Body of pancreas (tissue), 4 donors: Measurements from ENCODE around the gene SLC35F3.

Experiments used
- POLR2A ChIP-seq, 3 donors: fragments of 450-650 bp; IDR thresholded peaks; one replicate each; pipeline ENCODE4 v1.6.1; 2016; ENCODE audit warnings: antibody characterized with exemption in 3 of 3, mild to moderate bottlenecking in 2 of 3
- TF ChIP-seq, protein P1 (sequence below), 7 experiments: fragments of 450-650 bp in 4 of 7; fragments of 200-600 bp in 3 of 7; sonication (generic) in 3 of 7; IDR thresholded peaks; one replicate each; pipeline ENCODE4 v1.5.1; 2016 to 2019; ENCODE audit warnings: antibody characterized with exemption in 7 of 7

GRCh38 chr1:234231893-234232276 is 327.4 kb downstream of the SLC35F3 start:
- TF ChIP-seq POLR2A (IDR thresholded peaks at IDR 0.05), result no peak
- TF ChIP-seq, protein P1, sequence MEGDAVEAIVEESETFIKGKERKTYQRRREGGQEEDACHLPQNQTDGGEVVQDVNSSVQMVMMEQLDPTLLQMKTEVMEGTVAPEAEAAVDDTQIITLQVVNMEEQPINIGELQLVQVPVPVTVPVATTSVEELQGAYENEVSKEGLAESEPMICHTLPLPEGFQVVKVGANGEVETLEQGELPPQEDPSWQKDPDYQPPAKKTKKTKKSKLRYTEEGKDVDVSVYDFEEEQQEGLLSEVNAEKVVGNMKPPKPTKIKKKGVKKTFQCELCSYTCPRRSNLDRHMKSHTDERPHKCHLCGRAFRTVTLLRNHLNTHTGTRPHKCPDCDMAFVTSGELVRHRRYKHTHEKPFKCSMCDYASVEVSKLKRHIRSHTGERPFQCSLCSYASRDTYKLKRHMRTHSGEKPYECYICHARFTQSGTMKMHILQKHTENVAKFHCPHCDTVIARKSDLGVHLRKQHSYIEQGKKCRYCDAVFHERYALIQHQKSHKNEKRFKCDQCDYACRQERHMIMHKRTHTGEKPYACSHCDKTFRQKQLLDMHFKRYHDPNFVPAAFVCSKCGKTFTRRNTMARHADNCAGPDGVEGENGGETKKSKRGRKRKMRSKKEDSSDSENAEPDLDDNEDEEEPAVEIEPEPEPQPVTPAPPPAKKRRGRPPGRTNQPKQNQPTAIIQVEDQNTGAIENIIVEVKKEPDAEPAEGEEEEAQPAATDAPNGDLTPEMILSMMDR (IDR thresholded peaks at IDR 0.05), result no peak
